GM19452 (cell line): ENCODE measurements around the gene CCDC192.

Experiments
- ATAC-seq: cut with Tn5 transposase; IDR thresholded peaks from one replicate; pipeline ENCODE4 v1.9.1; 2021; ENCODE audit not compliant: unreplicated experiment

Gene CCDC192

DNA sequence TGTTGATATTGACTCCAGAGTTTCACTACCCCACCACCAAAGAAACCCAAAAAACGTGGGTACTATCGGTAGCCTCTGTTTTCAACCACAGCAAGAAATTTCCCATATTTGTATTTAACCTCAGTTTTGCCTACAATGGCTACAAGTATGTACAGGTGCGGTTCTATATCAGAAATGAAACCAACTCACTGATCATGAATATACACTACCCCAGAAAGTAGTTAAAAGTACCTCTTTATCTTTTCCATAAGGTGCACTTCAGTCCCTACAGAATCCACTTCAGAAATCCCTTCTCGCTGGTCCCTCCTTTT, 239.8 kb downstream of the CCDC192 start:
- no peak for ATAC-seq

DNA sequence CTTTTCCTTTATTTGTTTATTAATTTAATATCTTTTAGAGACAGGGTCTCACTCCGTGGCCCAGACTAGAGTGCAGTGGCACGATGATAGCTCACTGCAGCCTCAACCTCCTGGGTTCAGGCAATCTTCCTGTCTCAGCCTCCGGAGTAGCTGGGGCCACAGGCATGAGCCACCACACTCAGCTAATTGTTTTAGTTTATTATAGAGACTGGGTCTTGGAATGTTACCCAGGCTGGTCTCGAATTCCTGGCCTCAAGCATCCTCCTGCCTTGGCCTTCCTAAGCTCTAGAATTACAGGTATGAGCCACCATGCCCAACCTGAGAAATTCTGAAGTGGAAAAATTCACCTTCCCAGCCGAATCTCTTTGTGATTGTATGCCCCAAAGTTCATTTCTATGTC, 240.9 kb downstream of the CCDC192 start:
- no peak for ATAC-seq

DNA sequence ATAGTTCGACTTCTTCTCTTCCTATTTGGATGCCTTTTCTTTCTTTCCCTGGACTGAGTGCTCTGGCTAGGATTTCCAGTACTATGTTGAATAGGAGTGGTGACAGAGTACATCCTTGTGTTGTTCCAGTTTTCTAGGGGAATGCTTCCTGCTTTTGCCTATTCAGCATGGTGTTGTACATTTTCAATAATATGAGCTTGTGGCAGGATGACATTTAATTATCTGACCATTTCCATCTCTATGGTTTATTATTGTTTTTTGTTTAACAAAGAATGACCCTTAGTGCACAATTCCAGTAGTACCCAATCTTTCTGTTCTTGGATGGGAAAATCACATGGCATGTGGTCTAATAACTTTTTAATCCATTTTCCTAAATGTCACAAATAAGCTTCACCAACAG, 244.8 kb downstream of the CCDC192 start:
- ATAC-seq = no peak

DNA sequence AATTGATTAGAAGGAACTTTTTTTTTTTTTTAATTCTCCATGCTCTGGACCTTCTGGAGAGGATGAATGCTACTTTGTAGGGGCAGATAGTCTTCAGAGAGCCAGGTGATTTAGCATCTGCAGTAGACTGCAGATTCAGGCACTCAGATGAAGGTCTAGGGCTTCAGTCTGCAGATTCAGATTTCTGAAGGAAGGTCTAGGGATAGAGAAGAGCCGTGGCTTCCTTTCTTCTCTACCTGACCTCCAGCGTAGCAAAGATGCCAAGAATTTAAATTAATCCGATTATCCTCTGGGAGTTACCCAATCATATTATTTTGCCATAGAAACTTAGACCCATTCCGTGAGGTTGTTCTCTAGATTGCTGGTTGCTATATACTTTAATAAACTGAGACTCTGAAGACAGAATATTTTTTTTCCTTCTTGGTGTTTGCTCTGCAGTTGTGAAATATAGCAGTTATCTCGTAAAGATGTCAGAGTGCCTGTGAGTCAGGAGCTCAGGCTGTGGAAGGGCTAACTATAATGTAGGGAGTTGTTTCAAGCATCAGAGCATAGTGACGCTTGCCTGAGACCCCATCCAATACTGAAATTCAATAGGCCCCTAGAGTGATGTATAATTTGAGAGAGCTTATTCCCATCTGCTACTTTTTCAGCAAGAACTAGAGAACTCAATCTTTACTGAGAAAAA, 247.7 kb downstream of the CCDC192 start:
- ATAC-seq = no peak

DNA sequence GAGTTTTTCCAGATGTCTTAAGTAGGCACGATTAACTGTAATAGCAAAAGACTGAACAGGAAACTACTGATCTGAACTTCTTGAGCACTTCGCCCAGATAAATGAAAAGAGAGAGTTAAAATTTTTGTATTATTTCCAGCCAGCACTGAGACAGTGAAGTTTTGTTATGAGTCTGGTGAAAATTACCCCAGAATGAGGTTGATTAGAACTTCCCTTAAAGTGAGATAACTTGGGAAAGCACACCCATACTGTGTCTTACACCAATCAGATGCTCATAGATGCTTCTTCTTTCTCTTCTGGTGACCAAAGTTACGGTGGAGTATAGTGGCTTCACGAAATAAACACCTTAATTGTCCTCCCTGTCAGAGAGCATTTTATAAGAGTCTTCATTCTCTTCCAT, 248.6 kb downstream of the CCDC192 start:
- no peak for ATAC-seq

DNA sequence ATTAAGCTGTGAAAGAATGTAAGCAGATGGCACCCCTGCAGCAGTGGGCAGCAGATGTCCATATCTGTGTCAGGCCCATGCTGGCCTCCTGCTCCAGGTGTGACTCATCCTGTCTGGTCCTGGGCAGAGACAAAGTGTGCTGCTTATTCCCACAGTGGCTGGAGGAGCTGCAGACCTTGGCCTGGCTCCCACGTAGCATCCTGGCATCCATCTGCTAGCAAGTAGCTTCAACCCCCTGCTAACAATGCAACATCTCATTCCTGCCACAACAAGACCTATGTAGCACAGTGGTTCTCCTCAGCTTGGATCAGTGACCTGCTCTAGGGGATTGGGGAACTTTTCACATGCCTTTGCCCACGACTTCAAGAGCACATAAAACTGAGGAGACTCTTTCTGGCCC, 254.0 kb downstream of the CCDC192 start:
- ATAC-seq = no peak

DNA sequence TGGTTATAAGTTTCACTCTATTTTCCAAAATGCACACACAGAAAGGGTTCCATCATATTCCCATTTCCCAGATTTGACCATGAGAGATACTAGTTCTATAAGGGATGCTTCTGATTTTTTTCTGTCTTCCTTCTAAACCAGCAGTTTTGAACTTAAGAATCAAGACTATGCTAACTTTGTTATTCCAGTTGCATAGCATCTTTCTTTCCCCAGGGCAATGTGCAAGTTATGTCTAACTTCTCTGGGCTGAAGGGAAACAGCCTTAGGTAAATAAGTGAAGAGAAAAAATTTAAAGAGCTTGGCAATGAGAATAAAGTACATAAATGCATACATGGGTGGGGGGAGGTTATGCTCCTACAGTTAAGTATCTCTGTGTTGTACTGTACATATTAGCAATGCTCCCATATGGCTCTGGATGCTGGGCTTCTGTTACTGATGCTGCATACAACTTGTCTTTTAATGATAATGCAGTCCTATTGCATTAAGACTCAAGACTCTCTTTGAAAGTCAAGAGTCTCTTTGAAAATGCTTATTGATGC, 254.6 kb downstream of the CCDC192 start:
- ATAC-seq = no peak

DNA sequence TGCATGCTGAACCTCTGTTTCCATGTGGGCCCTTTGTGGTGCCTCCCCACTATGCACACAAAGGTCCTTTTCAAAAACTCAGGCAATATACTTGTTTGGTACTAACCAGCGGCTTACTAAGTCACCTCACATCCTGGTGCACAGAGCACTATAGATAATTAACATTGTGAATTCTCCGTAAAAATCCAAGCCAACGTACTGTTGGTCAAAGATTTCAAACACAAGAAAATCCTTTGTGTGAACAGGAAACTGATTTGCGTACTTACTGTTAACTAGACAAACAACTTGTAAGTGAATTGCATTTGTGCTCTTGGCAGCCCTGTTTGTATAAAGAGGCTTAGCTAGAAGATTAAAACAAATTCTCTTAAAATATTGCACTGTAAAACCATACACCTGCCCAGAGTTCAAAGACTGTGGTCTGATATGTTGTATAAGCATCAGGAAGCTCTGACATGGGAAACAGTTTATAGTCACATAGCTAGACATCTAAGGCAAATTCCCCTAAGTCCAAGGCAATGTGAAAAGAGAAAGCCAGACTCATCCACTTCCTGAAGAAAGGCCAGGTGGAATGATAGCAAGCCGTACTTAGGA, 255.3 kb downstream of the CCDC192 start:
- no peak for ATAC-seq

DNA sequence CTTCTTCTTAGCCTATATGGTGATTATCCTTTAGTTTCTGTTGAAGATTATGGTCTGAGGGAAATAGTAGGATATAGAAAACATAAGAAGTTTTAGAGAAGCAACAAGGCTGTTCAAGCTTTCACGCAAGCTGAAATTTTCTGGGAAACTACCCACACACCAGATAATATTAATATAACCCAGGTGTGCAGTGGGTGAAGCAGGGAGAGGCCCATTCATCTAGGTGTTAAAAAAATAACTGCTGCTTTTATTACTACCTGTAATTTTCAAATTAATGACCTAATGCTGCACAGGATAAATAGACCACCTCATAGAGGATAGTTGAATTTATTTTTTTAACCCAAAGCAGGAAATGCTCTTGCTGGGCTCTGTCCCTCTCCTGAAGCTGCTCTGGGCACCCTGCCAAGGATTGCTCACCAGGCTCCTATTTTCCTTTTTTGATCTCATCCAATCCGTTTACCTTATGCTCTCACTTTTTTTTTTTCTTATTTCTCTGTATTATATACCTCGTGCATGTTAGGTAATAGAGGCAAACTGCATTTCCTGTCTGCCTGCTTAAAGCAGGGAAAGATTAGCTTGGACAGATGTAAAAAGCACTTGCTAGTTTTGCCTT, 256.1 kb downstream of the CCDC192 start:
- no peak for ATAC-seq

DNA sequence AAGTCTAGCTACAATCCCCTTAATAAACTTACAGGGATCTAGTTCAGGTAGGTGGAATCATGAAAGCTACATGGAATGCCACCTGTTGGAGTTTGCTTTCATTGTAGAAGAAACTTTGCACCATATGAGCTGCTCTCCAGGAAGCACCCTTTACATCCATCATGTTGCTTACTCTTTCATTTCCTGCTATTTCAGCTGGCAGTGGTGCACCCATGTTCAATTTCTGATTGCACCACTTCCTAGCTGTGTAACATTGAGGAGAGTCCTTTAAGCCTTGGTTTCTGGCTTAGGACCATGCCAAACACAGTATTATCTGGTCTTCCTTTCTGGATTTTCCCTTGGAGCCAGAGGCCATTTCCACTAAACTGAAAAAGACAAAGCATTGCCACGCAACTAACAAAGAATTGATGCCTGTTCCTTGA, 257.1 kb downstream of the CCDC192 start:
- no peak for ATAC-seq

DNA sequence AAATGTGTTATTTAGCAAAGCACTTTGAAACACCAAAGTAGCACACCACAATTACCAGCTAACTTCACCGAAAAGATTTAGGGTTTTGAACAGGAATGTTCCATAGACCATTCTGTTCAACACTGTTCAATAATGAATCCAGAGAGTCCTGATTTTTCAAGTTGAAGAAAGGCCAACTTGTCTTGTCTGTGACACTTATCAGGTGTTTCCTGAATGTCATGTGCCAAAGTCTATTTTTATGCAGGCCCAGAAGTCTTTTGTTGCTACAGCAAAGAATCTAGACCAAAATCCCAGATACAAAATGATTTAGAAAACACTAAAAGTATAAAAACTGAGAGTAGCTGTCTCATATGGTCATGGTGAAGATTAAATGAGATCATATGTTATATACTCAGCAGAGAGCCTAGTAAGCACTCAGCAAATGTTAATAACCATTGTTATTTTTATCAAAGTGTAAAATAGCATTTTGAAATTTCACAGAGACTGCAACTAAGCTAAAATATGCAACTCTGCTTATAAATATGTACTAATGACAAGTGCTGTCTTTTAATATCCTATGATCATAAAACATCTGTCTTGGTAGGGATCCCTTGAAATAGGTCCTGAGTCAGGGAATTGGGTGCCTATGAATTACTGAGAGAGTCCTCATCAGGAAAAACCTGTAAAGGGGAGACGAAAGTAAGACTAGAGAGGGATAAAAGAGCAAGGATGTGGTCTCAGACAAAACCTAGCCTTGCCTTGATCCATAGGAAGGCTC, 258.0 kb downstream of the CCDC192 start:
- ATAC-seq = no peak

DNA sequence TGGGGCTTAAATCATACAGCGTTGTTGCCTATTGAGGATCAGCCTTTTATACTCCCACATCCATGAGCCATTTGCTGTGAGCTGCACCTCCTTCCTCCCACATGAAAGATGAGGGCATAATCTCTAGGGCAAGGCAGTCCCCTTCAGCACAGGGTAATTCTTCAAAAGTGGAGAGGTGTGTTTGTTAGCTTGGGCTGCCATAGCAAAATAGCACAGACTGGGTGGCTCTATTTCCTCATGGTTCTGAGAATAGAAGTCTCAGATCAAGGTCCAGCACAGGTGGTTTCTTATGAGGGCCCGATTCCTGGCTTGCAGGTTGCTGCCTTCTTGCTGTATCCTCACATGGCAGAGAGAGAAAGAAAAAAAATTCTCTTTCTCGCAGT, 258.6 kb downstream of the CCDC192 start:
- ATAC-seq = no peak

DNA sequence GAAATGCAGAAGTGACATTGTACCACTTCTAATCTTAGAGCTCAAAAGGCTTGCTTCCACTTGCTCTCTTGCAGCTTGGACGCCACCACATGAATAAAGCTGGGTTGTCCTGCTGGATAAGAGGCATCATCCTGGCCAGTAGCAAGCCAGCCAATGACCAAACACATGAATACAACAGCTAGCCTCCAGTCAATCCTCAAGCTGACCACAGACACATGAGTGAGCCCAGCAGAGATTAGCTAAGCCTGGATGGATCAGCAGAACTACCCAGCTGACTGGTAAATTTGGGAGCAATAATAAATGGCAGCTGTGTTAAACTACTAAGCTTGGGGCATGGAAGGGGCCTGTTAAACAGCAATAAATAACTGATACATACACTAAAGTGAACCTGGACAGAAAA, 259.3 kb downstream of the CCDC192 start:
- no peak for ATAC-seq

DNA sequence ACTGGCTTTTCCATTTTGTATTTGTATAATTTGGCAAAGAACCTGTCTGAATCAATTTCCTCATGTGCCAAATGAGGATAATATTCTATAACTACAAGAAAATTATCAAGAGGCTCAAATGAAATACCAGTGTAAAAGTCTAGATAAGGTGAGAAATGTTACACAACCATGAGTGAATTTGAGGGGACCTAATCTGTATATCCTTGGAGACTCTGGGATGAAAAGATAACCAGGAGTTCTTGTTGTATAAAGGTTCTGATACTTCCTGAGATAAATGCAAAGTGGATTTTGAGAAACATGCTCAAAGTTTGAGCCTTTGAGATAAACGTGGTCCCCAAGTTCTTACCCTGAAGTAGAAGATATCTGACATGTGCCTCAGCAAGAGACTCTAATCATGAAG, 260.0 kb downstream of the CCDC192 start:
- no peak for ATAC-seq

DNA sequence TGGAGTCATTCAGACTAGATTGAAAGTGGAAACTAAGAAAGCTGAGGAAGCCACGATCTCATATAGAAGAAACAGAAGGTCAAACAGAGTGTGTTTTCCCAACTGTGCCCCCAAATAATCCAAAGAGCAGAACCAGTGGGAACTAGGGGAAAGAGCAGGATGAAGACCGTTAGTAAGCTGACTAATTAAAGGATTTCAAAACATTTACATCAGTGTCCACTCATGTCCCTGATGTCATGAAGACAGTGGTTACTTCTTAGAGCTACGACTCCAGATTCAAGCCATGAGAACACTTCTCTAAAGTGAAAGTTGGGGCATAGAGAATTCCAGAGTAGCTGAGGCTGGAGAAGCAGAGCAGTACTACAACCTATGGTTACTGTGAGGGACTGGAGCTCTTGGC, 260.7 kb downstream of the CCDC192 start:
- no peak for ATAC-seq

DNA sequence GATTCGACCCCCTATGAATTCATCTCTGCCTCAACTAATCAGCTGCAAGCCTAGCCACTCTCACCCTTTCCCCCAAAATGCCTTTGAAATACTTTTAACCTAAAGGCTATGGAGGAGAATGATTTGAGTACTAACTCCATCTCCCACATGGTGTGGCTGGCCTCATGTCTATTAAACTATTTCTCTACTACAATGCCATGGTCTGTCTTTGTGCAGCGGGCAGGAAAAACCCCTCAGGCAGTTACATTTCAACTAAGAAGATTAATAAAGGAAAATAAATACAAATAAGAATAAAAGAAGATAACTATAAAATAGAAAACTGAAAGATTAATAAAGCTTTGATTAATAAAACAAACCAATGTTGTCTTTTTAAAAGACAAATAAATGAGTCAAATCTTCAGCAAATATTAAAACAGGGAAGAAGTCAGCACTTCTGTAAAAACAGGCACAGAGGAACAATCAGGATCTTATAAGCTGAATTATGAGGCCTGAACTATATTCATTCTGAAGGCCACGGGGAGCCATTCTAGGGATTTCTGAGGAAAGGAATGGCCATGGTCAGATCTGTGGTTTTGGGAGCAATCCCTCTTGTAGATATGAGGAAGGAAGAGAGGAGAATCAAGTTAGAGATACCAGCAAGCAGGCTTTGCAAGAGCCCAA, 264.3 kb downstream of the CCDC192 start:
- ATAC-seq = no peak

DNA sequence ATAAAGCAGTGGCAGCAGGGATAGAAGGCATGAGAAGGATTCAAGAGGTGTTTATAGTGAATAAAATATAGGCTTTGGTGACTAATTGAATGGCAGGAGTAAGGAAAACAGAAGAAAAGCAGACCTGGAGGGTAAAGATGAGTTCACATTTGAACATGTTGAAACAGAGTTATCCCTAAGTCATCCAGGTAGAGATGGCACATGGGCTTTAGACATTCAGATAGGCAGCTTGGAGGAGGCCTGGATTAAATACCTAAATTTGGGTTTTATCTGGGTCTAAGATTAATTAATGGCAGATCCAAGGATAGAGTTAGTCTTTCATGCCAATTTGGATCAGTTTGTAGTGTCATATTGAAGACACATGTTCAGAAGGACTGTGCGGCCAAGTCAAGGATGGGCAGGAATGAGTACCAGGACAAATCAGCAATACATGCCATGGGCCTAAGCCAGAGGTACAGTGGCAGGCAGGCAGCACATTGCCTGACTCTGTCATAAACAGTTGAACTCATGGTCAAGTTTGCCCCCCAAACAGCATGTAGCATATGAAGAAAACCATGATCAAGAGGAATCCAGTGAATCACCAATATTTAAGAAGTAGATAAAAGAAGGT, 264.9 kb downstream of the CCDC192 start:
- no peak for ATAC-seq

DNA sequence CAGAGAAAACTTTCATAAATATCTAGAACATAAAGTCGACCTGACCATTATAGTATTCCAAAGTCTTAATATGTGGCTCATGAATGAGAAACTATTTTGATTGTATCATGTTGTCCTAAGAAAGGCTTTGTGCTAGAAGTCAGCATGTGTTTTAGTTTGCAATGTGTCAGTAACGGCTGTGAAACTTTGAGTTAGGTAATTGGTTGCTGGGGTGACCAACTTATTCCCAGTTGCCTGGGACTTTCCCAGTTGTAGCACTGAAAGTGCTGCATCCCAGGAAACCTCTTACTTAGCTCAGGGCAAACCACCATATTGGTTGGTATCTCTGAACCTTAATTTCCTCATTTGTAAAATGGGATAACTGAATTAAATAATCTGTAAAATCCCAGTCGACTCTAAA, 265.8 kb downstream of the CCDC192 start:
- no peak for ATAC-seq

DNA sequence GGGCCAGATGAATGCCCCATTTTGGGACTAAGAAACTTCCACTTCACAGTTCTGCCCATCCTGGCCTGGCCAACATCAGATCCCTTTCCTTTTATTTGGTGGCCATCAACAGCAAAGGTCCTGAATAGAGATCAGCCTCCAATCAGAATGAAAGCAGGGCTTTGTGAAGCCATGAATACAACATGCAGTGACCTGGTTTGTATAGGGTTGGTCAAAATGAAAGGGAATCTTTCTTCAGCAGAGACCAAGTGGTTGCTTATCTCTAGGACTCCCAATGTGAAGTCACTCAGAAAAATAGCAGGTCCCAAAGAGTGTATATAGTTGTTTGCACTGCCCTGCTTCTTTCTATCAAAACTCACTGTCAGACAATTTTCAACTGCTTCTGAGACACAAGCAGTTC, 266.5 kb downstream of the CCDC192 start:
- ATAC-seq = no peak

DNA sequence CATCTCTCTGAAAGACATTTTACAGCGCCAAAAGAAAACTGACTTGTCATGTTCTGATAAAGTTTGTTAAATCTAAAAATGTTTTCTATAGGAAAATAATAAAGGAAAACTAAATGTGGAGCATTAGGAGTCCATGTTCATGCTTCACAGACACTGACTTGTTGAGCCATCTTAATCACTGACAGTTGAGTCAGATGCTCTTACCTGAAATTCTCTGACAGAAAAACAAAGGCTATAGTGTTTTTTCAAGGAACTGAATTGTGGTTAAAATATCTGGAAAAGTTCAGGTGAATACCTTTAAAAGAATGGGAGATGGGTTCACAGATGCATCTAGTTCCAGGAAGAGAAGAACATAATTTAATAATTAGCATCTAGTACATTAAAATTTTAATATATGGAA, 266.9 kb downstream of the CCDC192 start:
- no peak for ATAC-seq

DNA sequence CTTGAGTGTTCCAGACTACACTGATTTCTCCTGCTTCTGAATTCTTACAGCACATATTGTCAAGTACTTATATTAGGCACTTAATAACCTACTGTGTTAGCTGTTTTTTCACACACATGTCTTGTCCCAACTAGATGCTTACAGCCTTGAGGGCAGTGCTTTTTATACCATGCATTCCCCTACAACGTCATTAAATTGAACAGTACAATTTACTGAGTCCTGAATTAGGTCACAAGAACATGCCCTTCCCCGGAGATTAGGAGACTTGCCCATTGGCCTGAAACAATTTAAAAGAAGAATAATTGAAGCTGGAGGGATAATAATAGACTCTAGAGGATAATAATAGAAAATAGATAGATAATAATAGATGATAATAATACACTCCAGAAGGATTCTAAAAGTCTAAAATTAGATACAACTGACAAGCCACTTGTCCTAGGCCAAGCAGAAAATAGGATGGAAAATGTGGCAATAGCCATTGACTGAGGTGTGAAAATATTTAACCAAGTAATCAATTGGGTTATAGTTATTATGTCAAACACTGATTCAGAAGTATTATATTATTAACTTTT, 267.7 kb downstream of the CCDC192 start:
- ATAC-seq = no peak
